Measurements from ENCODE around the gene DIO2. TPM values are rescaled to one million over a fixed set of nuclear protein-coding genes. Genes with fewer than 3 reads are reported as not detected.

Gene DIO2
- total and polyA plus RNA-seq, 2 of the 4 experiments (the other 2 are of a cell fraction) = 12.8 to 24.2 TPM

GRCh38 chr14:80206351-80207080, 4.8 kb downstream of the DIO2 start:
- Histone ChIP-seq H3K27me3 (ENCODE audit: control insufficient read depth, insufficient read depth, low read length) (no peaks in the 10 kb centered on the region), H3K4ac (ENCODE audit: low read depth, low read length) (no peak overlapping the region), H3K23ac (ENCODE audit: low read depth, low read length) (no peak overlapping the region), H2AK9ac (replicated peaks; ENCODE audit: low read depth, low read length, poor library complexity) (no peak overlapping the region), H4K8ac (ENCODE audit: low read depth in 2 of 2, low read length in 2 of 2) (no peak overlapping the region), H3K18ac (ENCODE audit: low read depth, low read length) (no peak overlapping the region), H4K91ac (ENCODE audit: insufficient read depth, low read depth, low read length) (no peak overlapping the region), H2AK5ac (ENCODE audit: low read depth, low read length) (no peak overlapping the region), H4K20me1 (ENCODE audit: insufficient read depth, low read length) (no peaks in the 10 kb centered on the region), H3K9me1 (ENCODE audit: insufficient read depth, low read length) (no peaks in the 10 kb centered on the region), H3K9ac (ENCODE audit: low read depth, low read length) (no peak overlapping the region), H3K4me1 (ENCODE audit: control insufficient read depth, insufficient read depth, low read length) (peaks cover 1% of the 10 kb centered on the region; the same call in 1 of the 2 replicates), H3K79me1 (ENCODE audit: low read depth in 1 of 2, low read length in 2 of 2) (no peaks in the 10 kb centered on the region), H3K14ac (replicated peaks; ENCODE audit: low read depth, low read length) (no peak overlapping the region), H2AFZ (replicated peaks; ENCODE audit: low read length, poor library complexity) (no peak overlapping the region), H2BK120ac (ENCODE audit: low read depth, low read length) (no peak overlapping the region), H2BK20ac (ENCODE audit: low read depth, low read length) (no peak overlapping the region), H3K56ac (ENCODE audit: extremely low read depth, insufficient read depth, low read length) (no peak overlapping the region), H3K36me3 (ENCODE audit: control insufficient read depth, insufficient read depth, low read length) (no peaks in the 10 kb centered on the region), H3K4me3 (ENCODE audit: insufficient read depth, low read depth, low read length) (no peak overlapping the region), H2BK5ac (ENCODE audit: low read depth, low read length, poor library complexity, severe bottlenecking) (no peak overlapping the region), H3K9me3 (ENCODE audit: control insufficient read depth, insufficient read depth, low read length) (no peaks in the 10 kb centered on the region), H3K27ac (ENCODE audit: insufficient read depth, low read length) (no peak overlapping the region), H4K5ac (ENCODE audit: low read depth, low read length) (no peak overlapping the region), H3K4me2 (ENCODE audit: low read depth, low read length) (no peak overlapping the region), H2BK15ac (ENCODE audit: low read depth, low read length) (no peak overlapping the region)
- in situ Hi-C loops (cut with MboI; ENCODE audit: low sequenced_read_pairs) = no loop called here
- no peak for TF ChIP-seq MAZ (IDR thresholded peaks at IDR 0.05; ENCODE audit: borderline replicate concordance, low read depth, low read length)
- no peak for TF ChIP-seq CEBPB (IDR thresholded peaks at IDR 0.05; ENCODE audit: low read depth, low read length)
- CTCF ChIA-PET = interaction anchor here (0.6 kb wide), 1 partner anchor 167 kb away, joined by 3 read pairs; no protein-coding TSS in a partner anchor
- ATAC-seq (ENCODE audit: low read depth) (no peak), DNase-seq (no peak)
- POLR2A ChIA-PET (ENCODE audit: unreplicated experiment) = interaction anchor here (0.6 kb wide), 1 partner anchor 390 kb away, joined by 25 read pairs; no protein-coding TSS in a partner anchor
- dilution Hi-C loops (cut with HindIII; ENCODE audit: low sequenced_read_pairs, unreplicated experiment) = no loop called here
- intact Hi-C loops (cut with micrococcal nuclease) = no loop called here
- 81% methylated on average over 3 of the region's 8 CpGs; no CpG with 5 or more reads in 1 of the 2 experiments for WGBS, 2 experiments (ENCODE audit: extremely low coverage in 2 of 2, insufficient read length in 1 of 2)
- BruUV-seq (replicated peaks) = no TSS peak
